Liver (tissue), 9 donors: ENCODE data around the gene CCDC141. TPM values are rescaled to one million over a fixed set of nuclear protein-coding genes. Genes with fewer than 3 reads are reported as not detected.

Experiments used
- DNase-seq: peaks from one replicate; pipeline ENCODE4 v3.0.0-alpha.2; 2017; ENCODE audit warnings: low spot score
- H3K27ac ChIP-seq, 2 donors: one replicate each; pipeline ENCODE4 v1.7.0; 2013; ENCODE audit warnings: inconsistent platforms in 2 of 2, low read length in 2 of 2, control low read depth in 1 of 2, low read depth in 1 of 2, mild to moderate bottlenecking in 1 of 2
- H3K27me3 ChIP-seq, 4 donors: one replicate each; pipeline versions ENCODE4 v1.6.1 to v1.7.0; 2013; ENCODE audit warnings: low read length in 3 of 4, inconsistent platforms in 1 of 4, mild to moderate bottlenecking in 1 of 4, moderate library complexity in 1 of 4; ENCODE audit not compliant: control insufficient read depth in 4 of 4, insufficient read depth in 4 of 4
- H3K36me3 ChIP-seq, 4 donors: one replicate each; pipeline versions ENCODE4 v1.6.1 to v1.7.0; 2013; ENCODE audit warnings: low read length in 3 of 4, mild to moderate bottlenecking in 3 of 4, low read depth in 1 of 4, moderate library complexity in 1 of 4; ENCODE audit not compliant: control insufficient read depth in 4 of 4, insufficient read depth in 3 of 4
- H3K4me1 ChIP-seq, 4 donors: one replicate each; pipeline versions ENCODE4 v1.6.1 to v1.7.0; 2013; ENCODE audit warnings: low read length in 3 of 4, mild to moderate bottlenecking in 3 of 4, moderate library complexity in 1 of 4; ENCODE audit not compliant: control insufficient read depth in 4 of 4, insufficient read depth in 4 of 4
- H3K4me3 ChIP-seq, 3 donors: one replicate each; pipeline versions ENCODE4 v1.6.1 to v1.7.0; 2013; ENCODE audit warnings: low read length in 3 of 3, control low read depth in 1 of 3, low read depth in 1 of 3, mild to moderate bottlenecking in 1 of 3
- H3K9ac ChIP-seq, 2 donors: one replicate each; pipeline ENCODE4 v1.7.0; 2013; ENCODE audit warnings: low read length in 2 of 2, mild to moderate bottlenecking in 2 of 2, moderate library complexity in 2 of 2, control low read depth in 1 of 2, low read depth in 1 of 2
- H3K9me3 ChIP-seq, 4 donors: one replicate each; pipeline versions ENCODE4 v1.6.1 to v1.7.0; 2013; ENCODE audit warnings: low read length in 3 of 4; ENCODE audit not compliant: control insufficient read depth in 4 of 4
- ATF3 ChIP-seq: IDR thresholded peaks from 2 replicates; pipeline ENCODE4 v1.6.1; 2016; ENCODE audit warnings: antibody characterized with exemption
- CTCF ChIP-seq: fragments of 150-350 bp; IDR thresholded peaks from 2 replicates; pipeline ENCODE4 v1.5.1; 2017; ENCODE audit warnings: improper control_type of control experiment, low read depth, low read length; ENCODE audit not compliant: missing input control
- EGR1 ChIP-seq, 2 donors: IDR thresholded peaks; 2 replicates each; pipeline ENCODE4 v1.6.1; 2016 to 2018; ENCODE audit warnings: antibody characterized with exemption in 2 of 2, low read depth in 2 of 2
- FOXA1 ChIP-seq: IDR thresholded peaks from 2 replicates; pipeline ENCODE4 v1.6.1; 2016; ENCODE audit warnings: antibody characterized with exemption
- FOXA2 ChIP-seq: IDR thresholded peaks from 2 replicates; pipeline ENCODE4 v1.6.1; 2016; ENCODE audit warnings: antibody characterized with exemption
- GABPA ChIP-seq, 2 donors: IDR thresholded peaks in 1 of 2; conservative IDR thresholded peaks in 1 of 2; 2 replicates each; pipeline ENCODE4 v1.6.1; 2016; ENCODE audit warnings: antibody characterized with exemption in 2 of 2, mild to moderate bottlenecking in 1 of 2, moderate library complexity in 1 of 2
- HNF4A ChIP-seq, 2 donors: conservative IDR thresholded peaks; 2 replicates each; pipeline ENCODE4 v1.6.1; 2016; ENCODE audit warnings: antibody characterized with exemption in 2 of 2, mild to moderate bottlenecking in 2 of 2
- HNF4G ChIP-seq: IDR thresholded peaks from 2 replicates; pipeline ENCODE4 v1.6.1; 2016; ENCODE audit warnings: antibody characterized with exemption
- JUND ChIP-seq, 2 donors: IDR thresholded peaks; 2 replicates each; pipeline ENCODE4 v1.6.1; 2016; ENCODE audit warnings: antibody characterized with exemption in 2 of 2
- NR2F2 ChIP-seq: IDR thresholded peaks from 2 replicates; pipeline ENCODE4 v1.6.1; 2016; ENCODE audit warnings: antibody characterized with exemption
- RAD21 ChIP-seq, 2 donors: IDR thresholded peaks; 2 replicates each; pipeline ENCODE4 v1.6.1; 2016; ENCODE audit warnings: antibody characterized with exemption in 2 of 2, mild to moderate bottlenecking in 2 of 2
- REST ChIP-seq: IDR thresholded peaks from 2 replicates; pipeline ENCODE4 v1.6.1; 2016; ENCODE audit warnings: antibody characterized with exemption, mild to moderate bottlenecking
- RXRA ChIP-seq, 2 donors: IDR thresholded peaks; 2 replicates each; pipeline ENCODE4 v1.6.1; 2017 to 2018; ENCODE audit warnings: antibody characterized with exemption in 2 of 2, mild to moderate bottlenecking in 1 of 2
- SP1 ChIP-seq: IDR thresholded peaks from 2 replicates; pipeline ENCODE4 v1.6.1; 2018; ENCODE audit warnings: antibody characterized with exemption, mild to moderate bottlenecking
- TAF1 ChIP-seq: conservative IDR thresholded peaks from 2 replicates; pipeline ENCODE4 v1.6.1; 2016; ENCODE audit warnings: antibody characterized with exemption, mild to moderate bottlenecking
- YY1 ChIP-seq: IDR thresholded peaks from 2 replicates; pipeline ENCODE4 v1.6.1; 2016; ENCODE audit warnings: antibody characterized with exemption, mild to moderate bottlenecking
- ZBTB33 ChIP-seq: IDR thresholded peaks from 2 replicates; pipeline ENCODE4 v1.6.1; 2016; ENCODE audit warnings: antibody characterized with exemption
- WGBS: extraction: QIAGEN DNeasy Blood & Tissue Kit; methylation state at CpG from one replicate; pipeline ENCODE4 v1.1.7; 2013; 5-methylcytosine and 5-hydroxymethylcytosine counted together
- polyA plus RNA-seq, 2 donors: library from polyadenylated mRNA; stranded (reverse) in 1 of 2; unstranded in 1 of 2; fragments of 200-250 nt in 1 of 2; fragments of >200 nt in 1 of 2; fragmentation: Nextera tagmentation in 1 of 2; extraction: Ambion mirVana in 1 of 2; gene quantifications; one replicate each; pipeline versions ENCODE4 v1.2.1 to v1.2.3, GENCODE V29; 2013 to 2015
- total RNA-seq, 2 donors: library from RNA; depleted of rRNA; stranded (reverse); fragments of >200 nt; gene quantifications; one replicate each; pipeline ENCODE4 v1.2.3, GENCODE V29; 2014
- donor health status: healthy.
- donor health status: healthy.
- donor health status: healthy.
- donor health status: healthy.
- donor health status: healthy.

Gene CCDC141
- total and polyA plus RNA-seq, 4 donors = 0.05 to 1.0 (median 0.39) TPM

- no peak for TF ChIP-seq EGR1 (IDR thresholded peaks at IDR 0.05; ENCODE audit: low read depth in 2 of 2)
- TF ChIP-seq RXRA (IDR thresholded peaks at IDR 0.05) = no peak
Observed at GRCh38 chr2:178934571-178934970, 115.4 kb downstream of the CCDC141 start.

GRCh38 chr2:178933493-178933892 lies 116.4 kb downstream of the CCDC141 start:
- 82% methylated on average over 3 of the region's 3 CpGs for WGBS
- H3K4me1 ChIP-seq = no peaks in the 10 kb centered on the region
- H3K27me3 ChIP-seq = no peaks in the 10 kb centered on the region
- peaks cover 0 to 12% (median under 1%) of the 10 kb centered on the region in 4 donors for H3K9me3 ChIP-seq
- no peak for TF ChIP-seq SP1
- no peak overlapping the region for H3K27ac ChIP-seq
- H3K4me3 ChIP-seq = no peak overlapping the region
- no peaks in the 10 kb centered on the region for H3K36me3 ChIP-seq
- H3K9ac ChIP-seq = no peak overlapping the region
- no peak for DNase-seq

More at GRCh38 chr2:178934571-178934970, 115.4 kb downstream of the CCDC141 start:
- Histone ChIP-seq H3K4me1 (no peaks in the 10 kb centered on the region), H3K27me3 (no peaks in the 10 kb centered on the region), H3K36me3 (no peaks in the 10 kb centered on the region), H3K4me3 (no peak overlapping the region), H3K27ac (no peak overlapping the region), H3K9me3 (peaks cover 0 to 12% (median under 1%) of the 10 kb centered on the region in 4 donors), H3K9ac (no peak overlapping the region)
- no peak for DNase-seq

- H3K36me3 ChIP-seq = no peaks in the 10 kb centered on the region
Observed at GRCh38 chr2:178928077-178928476, 121.9 kb downstream of the CCDC141 start.

More at GRCh38 chr2:178928077-178928476, 121.9 kb downstream of the CCDC141 start:
- WGBS = 84% methylated on average over 4 of the region's 4 CpGs
- Histone ChIP-seq H3K27me3 (no peaks in the 10 kb centered on the region), H3K4me1 (no peaks in the 10 kb centered on the region), H3K9ac (no peak overlapping the region), H3K27ac (no peak overlapping the region), H3K4me3 (no peak overlapping the region), H3K9me3 (no peaks in the 10 kb centered on the region)
- TF ChIP-seq HNF4A (conservative IDR thresholded peaks at IDR 0.05) = no peak
- TF ChIP-seq ZBTB33 = no peak
- TF ChIP-seq SP1 = no peak
- no peak for TF ChIP-seq GABPA (IDR thresholded peaks at IDR 0.05 in 1 of 2, conservative IDR thresholded peaks at IDR 0.05 in 1 of 2)
- no peak for TF ChIP-seq YY1
- no peak for TF ChIP-seq CTCF
- no peak for TF ChIP-seq HNF4G
- TF ChIP-seq ATF3 = no peak
- no peak for TF ChIP-seq RXRA (IDR thresholded peaks at IDR 0.05)
- no peak for TF ChIP-seq REST
- no peak for TF ChIP-seq TAF1
- TF ChIP-seq FOXA1 = no peak
- no peak for TF ChIP-seq EGR1 (IDR thresholded peaks at IDR 0.05; ENCODE audit: low read depth in 2 of 2)
- no peak for TF ChIP-seq FOXA2
- no peak for TF ChIP-seq NR2F2
- no peak for TF ChIP-seq RAD21 (IDR thresholded peaks at IDR 0.05)
- TF ChIP-seq JUND (IDR thresholded peaks at IDR 0.05) = no peak
- DNase-seq = no peak
